ENCODE results near the gene SPTLC2.

Gene SPTLC2

GRCh38 chr14:77470224-77470870, 146.1 kb downstream of the SPTLC2 start:
- Histone ChIP-seq H3K4me1 (no peaks in the 10 kb centered on the region), H3K4me3 (no peak overlapping the region), H3K27me3 (no peaks in the 10 kb centered on the region), H3K9me3 (no peaks in the 10 kb centered on the region), H3K27ac (no peak overlapping the region), H3K36me3 (peaks cover 38 to 51% (median 42%) of the 10 kb centered on the region in 3 donors)
- no peak for TF ChIP-seq CTCF (IDR thresholded peaks at IDR 0.05)
- intact Hi-C loops (cut with DNase I; ENCODE audit: low total_unique reads) = no loop called here
- no peak for DNase-seq

- H3K4me3 ChIP-seq = no peak overlapping the region
- intact Hi-C loops (cut with DNase I; ENCODE audit: low total_unique reads) = no loop called here
- no peaks in the 10 kb centered on the region for H3K9me3 ChIP-seq
- no peak for TF ChIP-seq CTCF (IDR thresholded peaks at IDR 0.05)
- DNase-seq = no peak
- peaks cover 46 to 59% (median 50%) of the 10 kb centered on the region in 3 donors for H3K36me3 ChIP-seq
- H3K27ac ChIP-seq = no peak overlapping the region
- H3K27me3 ChIP-seq = no peaks in the 10 kb centered on the region
- no peaks in the 10 kb centered on the region for H3K4me1 ChIP-seq
Measured at GRCh38 chr14:77469539-77469938, 146.9 kb downstream of the SPTLC2 start.

GRCh38 chr14:77469067-77469505, 147.4 kb downstream of the SPTLC2 start:
- no peak overlapping the region for H3K4me3 ChIP-seq
- H3K27ac ChIP-seq = no peak overlapping the region
- no peak for DNase-seq
- H3K36me3 ChIP-seq = peaks cover 51 to 64% (median 55%) of the 10 kb centered on the region in 3 donors
- TF ChIP-seq CTCF (IDR thresholded peaks at IDR 0.05) = no peak
- intact Hi-C loops (cut with DNase I; ENCODE audit: low total_unique reads) = no loop called here
- H3K9me3 ChIP-seq = no peaks in the 10 kb centered on the region
- H3K4me1 ChIP-seq = no peaks in the 10 kb centered on the region
- H3K27me3 ChIP-seq = no peaks in the 10 kb centered on the region

GRCh38 chr14:77467801-77468200, 148.6 kb downstream of the SPTLC2 start:
- no peak for TF ChIP-seq CTCF (IDR thresholded peaks at IDR 0.05)
- H3K9me3 ChIP-seq = no peaks in the 10 kb centered on the region
- H3K36me3 ChIP-seq = peaks cover 64 to 77% (median 67%) of the 10 kb centered on the region in 3 donors
- H3K4me3 ChIP-seq = no peak overlapping the region
- no peaks in the 10 kb centered on the region for H3K27me3 ChIP-seq
- intact Hi-C loops (cut with DNase I; ENCODE audit: low total_unique reads) = no loop called here
- DNase-seq = no peak
- H3K27ac ChIP-seq = no peak overlapping the region
- no peaks in the 10 kb centered on the region for H3K4me1 ChIP-seq

- Histone ChIP-seq H3K36me3 (peaks cover 42 to 46% (median 46%) of the 10 kb centered on the region in 3 donors), H3K4me3 (peak overlapping the region; percentile 89), H3K27ac (peak overlapping the region in 1 of 2 donors; percentile 94), H3K4me1 (peaks cover 0 to 31% (median 21%) of the 10 kb centered on the region in 4 donors), H3K9me3 (no peaks in the 10 kb centered on the region), H3K27me3 (no peaks in the 10 kb centered on the region)
- peak; percentile 31 to 39 for TF ChIP-seq CTCF (IDR thresholded peaks at IDR 0.05)
- intact Hi-C loops (cut with DNase I; ENCODE audit: low total_unique reads) = loop anchor here (5.0 kb wide), 2 partner anchors 98 to 248 kb away; partner anchors contain the start of genes ALKBH1 and SLIRP
- peak in 1 of 2 donors; percentile 77 for DNase-seq
Measured at GRCh38 chr14:77459072-77459723, 157.2 kb downstream of the SPTLC2 start.
